Gastrocnemius medialis (tissue), 4 donors: Measurements from ENCODE around the gene FANCM. TPM values are rescaled to one million over a fixed set of nuclear protein-coding genes. Genes with fewer than 3 reads are reported as not detected.

Source experiments
- ATAC-seq, 2 donors: fragments of 150-250 bp; one replicate each; pipeline ENCODE4 v1.9.1; 2016
- DNase-seq, 2 donors: peaks; one replicate each; pipeline ENCODE4 v3.0.0-alpha.2; 2019
- H3K27ac ChIP-seq, 4 donors: fragments of 200-600 bp; sonication (generic); 1 replicate in 1 of 4; 2 replicates in 3 of 4; pipeline ENCODE4 v1.5.1; 2016 to 2018; ENCODE audit warnings: mild to moderate bottlenecking in 2 of 4, moderate library complexity in 1 of 4
- H3K27me3 ChIP-seq, 3 donors: fragments of 200-600 bp; sonication (generic) in 2 of 3; 1 replicate in 1 of 3; 2 replicates in 2 of 3; pipeline versions ENCODE4 v1.5.1 to v1.6.0; 2016 to 2019; ENCODE audit warnings: mild to moderate bottlenecking in 1 of 3, moderate library complexity in 1 of 3
- H3K36me3 ChIP-seq, 2 donors: fragments of 200-600 bp; sonication (generic) in 1 of 2; one replicate each; pipeline ENCODE4 v1.5.1; 2017 to 2018
- H3K4me1 ChIP-seq, 2 donors: fragments of 200-600 bp; sonication (generic) in 1 of 2; one replicate each; pipeline ENCODE4 v1.5.1; 2016 to 2017; ENCODE audit warnings: mild to moderate bottlenecking in 2 of 2
- H3K4me3 ChIP-seq, 4 donors: fragments of 200-600 bp; sonication (generic) in 3 of 4; 1 replicate in 1 of 4; 2 replicates in 3 of 4; pipeline ENCODE4 v1.5.1; 2016 to 2019; ENCODE audit warnings: mild to moderate bottlenecking in 2 of 4
- H3K9me3 ChIP-seq, 3 donors: fragments of 200-600 bp; sonication (generic) in 2 of 3; 1 replicate in 1 of 3; 2 replicates in 2 of 3; pipeline ENCODE4 v1.5.1; 2016 to 2019
- CTCF ChIP-seq, 5 experiments: fragments of 450-650 bp in 3 of 5; fragments of 200-600 bp in 2 of 5; sonication (generic) in 2 of 5; IDR thresholded peaks in 4 of 5; conservative IDR thresholded peaks in 1 of 5; 1 replicate in 4 of 5; 2 replicates in 1 of 5; pipeline ENCODE4 v1.5.1; 2016 to 2019; ENCODE audit warnings: antibody characterized with exemption in 5 of 5, mild to moderate bottlenecking in 3 of 5, moderate library complexity in 3 of 5
- POLR2A ChIP-seq, 2 donors: fragments of 450-650 bp; IDR thresholded peaks; one replicate each; pipeline ENCODE4 v1.6.1; 2017; ENCODE audit warnings: antibody characterized with exemption in 2 of 2, mild to moderate bottlenecking in 2 of 2, moderate library complexity in 2 of 2
- in situ Hi-C, 4 donors: fragments of 200-750 bp; cut with MboI; loops; one replicate each; pipeline versions ENCODE4 v1.15.0 to v1.8.0; 2017; ENCODE audit warnings: low sequenced_read_pairs in 4 of 4
- intact Hi-C: fragments of 100-400 bp; cut with DNase I; formaldehyde crosslinking; loops from one replicate; pipeline ENCODE4 v1.15.1; 2023; ENCODE audit warnings: low total_unique reads
- total RNA-seq, 4 donors: library from RNA; depleted of rRNA; stranded (reverse); fragments of >200 nt; gene quantifications; one replicate each; pipeline versions ENCODE4 v1.1.0 to v1.2.3, GENCODE V29; 2016

The FANCM gene
- total RNA-seq, 4 donors from 2014 or later: 2.1 to 3.9 (median 2.9) TPM

GRCh38 chr14:45144658-45145057 is 8.9 kb downstream of the FANCM start:
- H3K9me3 ChIP-seq: no peaks in the 10 kb centered on the region
- DNase-seq (no peak), ATAC-seq (no peak)
- H3K27ac ChIP-seq: no peak overlapping the region
- H3K27me3 ChIP-seq: no peaks in the 10 kb centered on the region
- TF ChIP-seq CTCF (IDR thresholded peaks at IDR 0.05 in 4 of 5, conservative IDR thresholded peaks at IDR 0.05 in 1 of 5): no peak
- no peak for TF ChIP-seq POLR2A (IDR thresholded peaks at IDR 0.05)
- H3K36me3 ChIP-seq: no peaks in the 10 kb centered on the region
- intact Hi-C loops (no loop called here), in situ Hi-C loops (loop anchor here in 1 of 4 donors (25.0 kb wide), 1 partner anchor 182 kb away; the partner anchor contains the start of genes KLHL28 and TOGARAM1)
- H3K4me3 ChIP-seq: no peak overlapping the region
- H3K4me1 ChIP-seq: no peaks in the 10 kb centered on the region

GRCh38 chr14:45145214-45145613 is 9.5 kb downstream of the FANCM start:
- intact Hi-C loops (no loop called here), in situ Hi-C loops (loop anchor here in 1 of 4 donors (25.0 kb wide), 1 partner anchor 183 kb away; the partner anchor contains the start of genes KLHL28 and TOGARAM1)
- H3K27ac ChIP-seq: no peak overlapping the region
- no peaks in the 10 kb centered on the region for H3K27me3 ChIP-seq
- no peaks in the 10 kb centered on the region for H3K36me3 ChIP-seq
- no peak for ATAC-seq
- H3K9me3 ChIP-seq: no peaks in the 10 kb centered on the region
- H3K4me1 ChIP-seq: no peaks in the 10 kb centered on the region
- H3K4me3 ChIP-seq: no peak overlapping the region
- no peak for DNase-seq
- TF ChIP-seq POLR2A (IDR thresholded peaks at IDR 0.05): no peak
- no peak for TF ChIP-seq CTCF (IDR thresholded peaks at IDR 0.05 in 4 of 5, conservative IDR thresholded peaks at IDR 0.05 in 1 of 5)

- H3K4me1 ChIP-seq: no peaks in the 10 kb centered on the region
- no peaks in the 10 kb centered on the region for H3K27me3 ChIP-seq
- no peak overlapping the region for H3K4me3 ChIP-seq
- TF ChIP-seq POLR2A (IDR thresholded peaks at IDR 0.05) (no peak), CTCF (IDR thresholded peaks at IDR 0.05 in 4 of 5, conservative IDR thresholded peaks at IDR 0.05 in 1 of 5) (no peak)
- intact Hi-C loops: no loop called here
- ATAC-seq (no peak), DNase-seq (no peak)
- in situ Hi-C loops: loop anchor here in 1 of 4 donors (25.0 kb wide), 1 partner anchor 187 kb away; the partner anchor contains the start of genes KLHL28 and TOGARAM1
- no peaks in the 10 kb centered on the region for H3K36me3 ChIP-seq
- no peaks in the 10 kb centered on the region for H3K9me3 ChIP-seq
- no peak overlapping the region for H3K27ac ChIP-seq
These were observed 13.9 kb downstream of the FANCM start for GRCh38 chr14:45149602-45150001.

GRCh38 chr14:45150386-45150890 is 14.7 kb downstream of the FANCM start:
- intact Hi-C loops: no loop called here
- H3K4me1 ChIP-seq: no peaks in the 10 kb centered on the region
- TF ChIP-seq POLR2A (IDR thresholded peaks at IDR 0.05) (no peak), CTCF (IDR thresholded peaks at IDR 0.05 in 4 of 5, conservative IDR thresholded peaks at IDR 0.05 in 1 of 5) (no peak)

GRCh38 chr14:45156067-45156466 is 20.3 kb downstream of the FANCM start:
- Histone ChIP-seq H3K4me3 (no peak overlapping the region), H3K27me3 (no peaks in the 10 kb centered on the region), H3K27ac (no peak overlapping the region), H3K36me3 (no peaks in the 10 kb centered on the region), H3K9me3 (no peaks in the 10 kb centered on the region), H3K4me1 (no peaks in the 10 kb centered on the region)
- DNase-seq (no peak), ATAC-seq (no peak)
- in situ Hi-C loops: no loop called here
- intact Hi-C loops: no loop called here
- TF ChIP-seq CTCF (IDR thresholded peaks at IDR 0.05 in 4 of 5, conservative IDR thresholded peaks at IDR 0.05 in 1 of 5): no peak
- no peak for TF ChIP-seq POLR2A (IDR thresholded peaks at IDR 0.05)

More at GRCh38 chr14:45150386-45150890, 14.7 kb downstream of the FANCM start:
- H3K9me3 ChIP-seq: no peaks in the 10 kb centered on the region
- H3K27me3 ChIP-seq: no peaks in the 10 kb centered on the region
- ATAC-seq (no peak), DNase-seq (no peak)
- H3K4me3 ChIP-seq: no peak overlapping the region
- in situ Hi-C loops: no loop called here
- H3K27ac ChIP-seq: no peak overlapping the region
- H3K36me3 ChIP-seq: no peaks in the 10 kb centered on the region
